Measurements from ENCODE around the gene FAM24A.
A peak's percentile ranks its signal among the peaks of the same experiment; 100 is the strongest.
"Not testable (repeated sequence)": the region's sequence is repeated elsewhere in the genome, so short reads cannot be mapped to it uniquely, and the experiment has no call there.

The FAM24A gene

DNA sequence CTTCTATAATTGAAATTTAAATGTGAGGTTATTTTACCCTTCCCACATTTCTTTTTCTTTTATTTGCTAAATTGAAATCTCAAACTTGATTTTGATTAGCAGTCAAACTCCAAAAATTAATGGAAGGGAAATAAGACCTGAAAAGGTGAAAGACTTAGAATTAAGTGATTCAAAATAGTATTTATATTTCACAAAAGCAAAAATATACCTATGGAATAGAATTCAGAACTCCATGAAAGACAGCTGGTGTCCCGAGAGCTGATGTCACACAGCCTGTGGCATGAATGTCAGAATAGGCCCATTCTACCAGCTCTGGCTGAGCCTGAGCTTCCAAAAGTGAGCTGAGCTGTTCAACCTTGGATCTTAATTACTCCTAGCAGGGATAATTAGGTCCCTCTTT lies at the start of gene FAM24A:
TSS of gene FAM24A (plus strand) at position 301 of the 400 bp plus-strand sequence. CDS start 1,025 bp downstream, outside the sequence.
- DNase-seq (ENCODE audit: low read depth in 2 of 2) = no peak

DNA sequence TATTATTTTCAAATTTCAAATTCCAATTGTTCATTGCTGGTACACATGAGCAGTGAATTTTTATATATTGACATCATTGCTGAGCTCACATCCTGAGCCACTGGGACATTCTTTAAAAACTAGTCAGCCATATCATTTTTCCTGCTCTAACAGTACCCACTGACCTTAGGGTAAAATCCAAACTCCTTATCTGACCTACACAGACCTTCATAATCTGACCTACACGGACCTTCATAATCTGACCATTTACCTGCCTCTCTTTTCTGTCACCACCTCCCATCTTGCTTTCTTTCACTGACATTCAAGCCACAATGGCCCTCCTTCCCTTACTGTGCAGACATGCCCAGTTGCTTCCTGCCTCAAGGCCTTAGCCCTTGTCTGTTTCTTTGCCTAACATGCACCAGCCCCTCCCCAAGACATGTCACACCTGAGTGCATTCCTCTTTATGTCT lies 48.7 kb upstream of the FAM24A start:
- no peak for DNase-seq (ENCODE audit: low read depth in 2 of 2)

DNA sequence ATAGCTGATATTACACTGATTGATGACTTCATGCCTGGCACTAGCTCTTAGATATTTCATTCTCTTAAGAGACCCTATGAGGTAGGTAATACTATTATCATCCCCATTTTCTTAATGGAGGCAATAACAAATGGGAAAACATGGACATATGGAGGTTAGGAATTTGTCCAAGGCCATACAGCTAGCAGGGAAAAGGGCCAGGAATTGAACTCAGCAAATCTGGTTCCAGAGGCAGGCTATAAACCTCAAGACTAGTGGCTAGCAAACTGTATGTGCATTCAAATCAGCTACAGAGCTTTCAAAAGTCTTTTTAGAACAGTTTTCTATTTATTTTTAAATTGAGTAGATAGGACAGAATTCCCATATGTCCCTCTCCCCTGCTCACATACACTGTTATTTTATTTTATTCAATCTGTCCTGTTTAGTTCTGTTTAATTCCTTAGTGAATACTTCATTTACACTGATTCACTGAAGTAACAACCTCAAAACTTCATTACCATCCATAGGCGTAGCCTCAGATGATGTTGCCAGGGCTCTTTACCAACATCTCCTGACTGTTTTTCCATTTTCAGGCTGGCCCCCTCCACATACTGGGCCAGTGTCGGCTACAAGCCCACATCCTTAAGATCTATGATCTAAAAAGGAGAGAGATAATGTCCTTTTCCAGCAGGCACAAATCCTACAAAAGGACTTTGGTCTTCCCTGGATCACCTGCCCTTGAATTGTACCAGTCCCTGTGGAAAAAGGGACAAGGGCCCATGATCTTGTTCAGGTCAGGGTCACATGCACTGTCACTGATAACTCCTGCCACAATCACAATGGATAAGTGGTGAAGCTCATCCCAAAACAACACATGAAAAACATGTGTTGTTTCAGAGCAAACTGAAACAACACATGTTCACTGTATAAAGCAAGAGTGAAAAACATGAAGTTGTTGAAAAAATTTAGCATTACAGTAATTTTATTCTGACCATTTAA lies 46.9 kb upstream of the FAM24A start:
- no peak for DNase-seq (ENCODE audit: low read depth in 2 of 2)

DNA sequence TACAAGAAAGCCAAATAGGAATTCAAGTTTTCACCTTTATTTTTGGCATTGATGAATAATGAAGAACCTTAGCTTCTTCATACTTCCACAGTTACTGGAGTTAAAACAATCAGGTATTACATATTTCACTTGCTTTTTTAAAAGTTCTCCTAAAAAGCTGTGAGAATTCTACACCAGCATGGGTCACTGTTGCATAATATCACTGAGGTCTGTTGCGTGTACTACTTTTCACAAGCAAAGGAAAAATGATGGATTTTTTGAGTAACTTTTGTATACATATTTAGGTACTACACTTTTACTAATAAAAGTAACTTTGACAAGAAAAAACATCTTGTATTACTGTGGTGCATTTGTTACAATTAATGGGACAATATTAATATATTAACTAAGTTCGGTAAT lies 46.2 kb upstream of the FAM24A start:
- DNase-seq (ENCODE audit: low read depth in 2 of 2) = no peak

DNA sequence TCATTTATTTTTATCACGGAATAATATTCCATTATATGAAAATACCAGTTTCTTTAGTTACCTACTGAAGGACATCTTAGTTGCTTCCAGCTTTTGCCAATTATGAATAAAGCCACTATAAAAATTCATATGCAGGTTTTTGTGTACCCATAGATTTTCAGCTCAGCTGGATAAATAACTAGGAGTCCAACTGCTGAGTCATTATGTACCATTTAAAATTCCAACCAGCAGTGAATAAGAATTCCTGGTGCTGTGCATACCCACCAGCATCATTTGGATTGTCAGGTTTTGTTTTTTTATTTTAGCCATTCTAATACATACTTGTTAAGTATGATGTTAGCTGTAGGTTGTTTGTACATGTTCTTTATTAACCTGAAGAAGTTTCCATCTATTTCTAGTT lies 45.5 kb upstream of the FAM24A start:
- DNase-seq (ENCODE audit: low read depth in 2 of 2) = no peak

GRCh38 chr10:122866757-122867482 lies 43.5 kb upstream of the FAM24A start:
- not testable (repeated sequence) for DNase-seq (ENCODE audit: low read depth in 2 of 2)

DNA sequence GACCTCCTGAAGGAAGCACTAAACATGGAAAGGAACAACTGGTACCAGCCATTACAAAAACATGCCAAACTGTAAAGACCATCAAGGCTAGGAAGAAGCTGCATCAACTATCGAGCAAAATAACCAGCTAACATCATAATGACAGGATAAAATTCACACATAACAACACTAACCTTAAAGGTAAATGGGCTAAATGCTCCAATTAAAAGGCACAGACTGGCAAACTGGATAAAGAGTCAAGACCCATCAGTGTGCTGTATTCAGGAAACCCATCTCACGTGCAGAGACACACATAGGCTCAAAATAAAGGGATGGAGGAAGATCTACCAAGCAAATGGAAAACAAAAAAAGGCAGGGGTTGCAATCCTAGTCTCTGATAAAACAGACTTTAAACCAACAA lies 41.6 kb upstream of the FAM24A start:
- not testable (repeated sequence) for DNase-seq (ENCODE audit: low read depth in 2 of 2)

DNA sequence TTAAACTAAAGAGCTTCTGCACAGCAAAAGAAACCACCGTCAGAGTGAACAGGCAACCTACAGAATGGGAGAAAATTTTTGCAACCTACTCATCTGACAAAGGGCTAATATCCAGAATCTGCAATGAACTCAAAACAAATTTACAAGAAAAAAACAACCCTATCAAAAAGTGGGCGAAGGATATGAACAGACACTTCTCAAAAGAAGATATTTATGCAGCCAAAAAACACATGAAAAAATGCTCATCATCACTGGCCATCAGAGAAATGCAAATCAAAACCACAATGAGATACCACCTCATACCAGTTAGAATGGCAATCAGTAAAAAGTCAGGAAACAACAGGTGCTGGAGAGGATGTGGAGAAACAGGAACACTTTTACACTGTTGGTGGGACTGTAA lies 38.5 kb upstream of the FAM24A start:
- not testable (repeated sequence) for DNase-seq (ENCODE audit: low read depth in 2 of 2)

GRCh38 chr10:122875843-122876466 lies 34.5 kb upstream of the FAM24A start:
- DNase-seq (ENCODE audit: low read depth in 2 of 2) = no peak

DNA sequence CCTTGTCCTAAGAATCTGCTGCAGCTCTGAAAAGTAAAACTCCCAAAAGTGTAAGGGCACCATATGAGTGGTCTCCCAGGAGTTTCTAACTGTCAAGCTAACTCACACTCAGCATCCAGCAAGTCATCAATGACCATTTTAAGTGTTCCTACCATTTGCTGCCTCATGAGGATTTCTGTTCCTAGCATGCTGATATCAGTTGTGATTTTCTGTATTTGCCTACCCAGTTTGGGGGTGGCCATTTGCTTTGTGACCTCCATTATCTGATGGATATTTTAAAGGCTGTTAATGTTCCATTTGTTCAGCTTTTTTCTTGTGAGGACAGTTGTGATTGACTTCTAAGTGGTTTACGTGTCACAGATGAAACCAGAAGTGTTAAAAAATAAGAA lies 33.9 kb upstream of the FAM24A start:
- DNase-seq (ENCODE audit: low read depth in 2 of 2) = no peak

- DNase-seq (ENCODE audit: low read depth in 2 of 2) = no peak
These were observed 33.1 kb upstream of the FAM24A start for GRCh38 chr10:122877264-122877663.

DNA sequence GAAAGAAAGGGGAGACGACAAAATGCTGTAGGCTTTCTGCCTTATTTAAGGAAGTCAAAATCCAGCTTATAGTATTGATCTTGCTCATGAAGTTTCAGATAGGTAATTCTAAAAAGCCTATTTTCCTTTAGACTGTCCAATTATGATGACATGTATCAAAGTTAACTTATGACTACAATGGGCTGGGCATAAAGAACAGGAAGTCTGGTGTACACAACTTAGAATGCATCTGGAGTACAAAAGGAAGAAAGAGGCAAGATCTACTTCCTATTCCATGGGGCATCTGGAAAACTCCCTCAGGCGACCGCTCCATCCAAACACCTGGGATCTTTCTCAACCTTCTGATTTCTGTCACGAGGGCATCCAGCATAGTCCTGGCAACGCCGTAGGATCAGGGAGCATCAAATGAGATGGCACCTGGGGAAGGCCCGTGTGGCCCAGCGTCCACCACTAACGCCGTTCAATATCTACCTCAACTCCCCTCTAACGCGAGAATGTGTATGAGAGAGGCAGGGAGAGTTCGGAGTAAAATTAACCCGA lies 31.5 kb upstream of the FAM24A start:
- DNase-seq (ENCODE audit: low read depth in 2 of 2) = no peak

DNA sequence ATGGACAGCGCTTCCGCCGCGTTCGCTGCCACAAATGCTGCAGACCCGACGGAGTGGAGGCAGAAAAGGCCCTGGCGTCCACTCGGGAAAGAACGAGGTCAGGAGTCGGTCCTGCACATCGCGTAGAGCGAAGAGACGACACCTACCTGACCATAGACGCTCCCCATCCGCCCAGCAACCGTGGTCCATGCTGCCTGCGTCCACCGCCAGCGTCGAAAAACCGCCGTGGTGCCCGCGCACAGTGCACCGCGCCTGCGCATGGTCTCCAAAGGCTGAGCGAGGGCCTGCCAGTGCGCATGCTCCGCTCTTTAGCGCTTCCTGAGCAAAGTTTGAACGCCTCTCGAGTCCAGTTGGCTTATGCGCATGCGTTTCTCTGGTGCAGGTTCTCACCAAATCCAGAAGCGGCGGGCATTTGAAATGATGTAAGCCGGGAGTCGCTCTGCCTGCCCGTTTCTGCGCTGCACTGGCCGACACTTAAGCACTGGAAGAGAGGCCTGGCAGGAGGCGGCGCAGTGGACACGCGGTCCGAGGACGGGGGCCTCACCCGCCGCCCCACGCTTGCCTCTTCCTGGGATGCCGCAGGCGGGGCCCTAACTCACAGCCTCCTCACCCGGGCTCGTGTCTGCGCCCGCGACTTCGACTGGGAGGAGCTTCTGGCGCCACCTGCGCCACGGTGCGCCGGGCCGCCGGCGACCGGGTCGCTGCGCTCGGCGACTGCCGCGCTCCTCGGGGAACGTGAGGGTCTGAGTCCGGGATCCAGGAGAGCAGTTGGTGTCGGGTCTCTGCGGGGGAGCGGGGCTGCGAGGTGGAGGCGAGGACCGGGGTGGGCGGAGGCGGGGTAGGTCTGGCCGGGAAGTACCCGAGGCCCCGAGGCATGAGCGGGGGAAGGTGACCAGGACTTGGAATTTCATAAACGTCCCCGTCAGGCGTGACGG lies 30.8 kb upstream of the FAM24A start, which contains the start of gene FAM24B:
TSS of gene FAM24B (minus strand) at position 243 of the 935 bp plus-strand sequence. CDS start 29,066 bp downstream, outside the sequence.
- DNase-seq (ENCODE audit: low read depth in 2 of 2) = peak; percentile 90 to 91

DNA sequence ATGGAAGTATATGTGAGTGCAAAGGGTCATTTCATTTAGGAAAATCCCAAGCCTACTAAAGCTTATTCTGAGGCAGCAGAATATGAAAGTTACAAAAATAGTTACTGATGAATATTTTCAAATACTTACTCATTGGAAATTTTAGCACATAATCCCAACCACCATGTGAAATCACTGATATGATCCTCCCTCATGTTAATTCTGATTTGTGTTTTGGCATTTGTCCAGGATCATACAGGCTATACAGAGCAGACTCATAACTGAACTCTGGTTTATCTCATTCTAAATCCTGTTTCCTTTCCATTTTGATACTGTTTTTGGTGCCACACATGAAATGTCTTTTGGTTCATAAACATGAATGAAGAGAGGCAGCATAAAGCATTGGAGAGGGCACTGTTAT lies 27.6 kb upstream of the FAM24A start:
- DNase-seq (ENCODE audit: low read depth in 2 of 2) = no peak

DNA sequence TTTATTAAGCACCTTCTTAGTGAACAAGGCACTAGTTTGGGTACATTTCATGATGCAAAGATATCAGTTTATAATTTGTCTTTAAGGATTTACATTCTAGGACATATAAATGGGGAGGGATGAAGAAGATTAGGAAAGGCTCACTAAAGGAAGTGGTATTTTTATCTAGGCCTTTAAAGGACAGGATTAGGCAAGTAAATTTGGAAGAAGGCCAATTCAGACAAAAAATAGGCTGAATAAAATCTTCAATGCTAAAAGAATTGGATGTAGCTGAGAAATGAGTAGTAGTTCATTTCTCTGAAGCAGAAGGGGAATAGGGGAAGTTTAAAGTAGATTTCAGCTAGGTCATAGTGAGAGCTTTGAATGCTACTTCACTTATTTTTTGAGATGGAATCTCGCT lies 26.2 kb upstream of the FAM24A start:
- DNase-seq (ENCODE audit: low read depth in 2 of 2) = no peak

DNA sequence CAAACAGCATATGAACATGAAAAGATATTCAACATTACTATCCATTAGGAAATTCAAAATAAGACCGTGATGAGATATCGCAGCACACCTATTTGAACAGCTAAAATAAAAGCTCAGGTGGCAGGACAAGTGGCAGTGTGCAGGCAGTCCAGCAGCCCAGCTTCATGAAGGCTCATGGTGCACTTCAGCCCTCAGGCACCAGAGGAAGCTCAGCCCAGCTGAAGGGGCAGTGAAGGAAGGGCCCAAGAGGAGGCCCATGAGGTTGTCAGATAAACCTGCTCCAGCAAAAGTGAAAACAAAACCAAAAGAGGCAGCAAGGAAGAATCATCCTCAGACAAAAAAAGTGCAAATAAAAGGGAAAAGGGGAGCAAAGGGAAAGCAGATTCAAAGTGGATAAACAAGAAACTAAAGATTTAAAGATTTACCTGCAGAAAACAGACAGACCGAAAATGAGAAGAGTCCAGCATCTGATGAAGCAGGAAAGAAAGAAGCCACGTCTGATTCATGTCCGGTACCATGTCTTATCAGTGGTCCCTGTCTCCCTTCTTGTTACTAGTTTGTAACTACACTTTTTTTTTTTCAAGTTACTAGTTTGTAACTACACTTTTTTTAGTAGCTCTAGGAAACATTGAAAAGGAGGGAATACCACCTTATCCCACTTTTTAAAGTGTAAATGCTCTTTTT lies 16.0 kb upstream of the FAM24A start:
- DNase-seq (ENCODE audit: low read depth in 2 of 2) = no peak

DNA sequence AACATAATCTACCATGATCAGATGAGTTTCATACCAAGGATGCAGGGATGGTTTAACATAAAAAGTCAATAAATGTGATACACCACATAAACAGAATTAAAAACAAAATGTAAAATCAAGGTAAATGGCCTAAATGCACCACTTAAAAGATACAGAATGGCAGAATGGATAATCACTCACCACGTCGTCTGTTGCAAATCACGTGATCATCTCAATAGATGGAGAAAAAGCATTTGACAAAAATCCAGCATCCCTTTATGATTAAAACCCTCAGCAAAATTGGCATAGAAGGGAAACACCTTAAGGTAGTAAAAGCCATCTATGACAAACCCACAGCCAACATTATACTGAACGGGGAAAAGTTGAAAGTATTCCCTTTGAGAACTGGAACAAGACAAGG lies 6.5 kb upstream of the FAM24A start:
- DNase-seq (ENCODE audit: low read depth in 2 of 2) = not testable (repeated sequence)

- DNase-seq (ENCODE audit: low read depth in 2 of 2) = peak; percentile 10 to 36
These were observed 1.6 kb downstream of the FAM24A start for GRCh38 chr10:122911889-122912484.

DNA sequence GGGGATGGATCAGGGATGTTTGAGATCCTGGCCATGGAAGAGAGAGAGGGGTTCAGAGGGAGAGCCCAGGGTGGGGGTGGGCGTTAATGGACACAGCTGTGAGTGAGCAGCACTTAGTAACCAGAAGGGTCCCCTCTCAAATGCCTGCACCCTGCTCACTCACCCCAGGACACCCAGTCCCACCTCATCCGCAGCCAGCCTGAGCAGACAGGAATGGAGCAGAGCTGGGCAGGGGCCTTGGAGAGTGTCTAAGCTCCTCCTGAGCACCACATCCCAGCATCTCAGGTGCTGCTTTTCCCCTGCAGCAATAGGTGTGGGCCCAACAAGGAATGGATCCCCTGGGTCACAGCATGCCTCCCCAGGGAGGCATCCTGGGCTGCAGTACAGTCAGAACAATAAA lies 5.3 kb downstream of the FAM24A start:
- no peak for DNase-seq (ENCODE audit: low read depth in 2 of 2)

DNA sequence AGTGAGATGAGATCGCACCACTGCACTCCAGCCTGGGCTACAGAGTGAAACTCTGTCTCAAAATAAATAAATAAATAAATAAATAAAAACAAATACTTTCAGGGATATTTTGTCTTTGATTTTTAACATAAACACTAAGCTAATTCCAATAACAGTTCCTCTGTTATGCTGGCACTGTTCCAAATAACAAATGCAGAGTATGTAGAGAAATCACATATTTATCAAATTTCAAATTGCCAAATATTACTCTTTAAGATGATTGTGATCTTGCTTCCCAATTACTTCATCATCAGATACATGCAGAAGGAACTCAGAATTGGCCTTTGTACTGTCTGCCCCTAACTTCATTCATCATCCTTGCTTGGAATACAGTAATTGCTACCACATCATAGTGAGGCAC lies 19.7 kb downstream of the FAM24A start:
- no peak for DNase-seq (ENCODE audit: low read depth in 2 of 2)

Data from stimulated activated CD4-positive, alpha-beta T cell treated with anti-CD3 and anti-CD28 coated beads, Interleukin-15, amount 100 ng/mL, for 48 hours (primary cell).